Daoy (cell line): Measurements from ENCODE around the gene CTSF. TPM values are rescaled to one million over a fixed set of nuclear protein-coding genes. Genes with fewer than 3 reads are reported as not detected.
"Not testable (repeated sequence)": the region's sequence is repeated elsewhere in the genome, so short reads cannot be mapped to it uniquely, and the experiment has no call there.

ENCODE experiments used
- DNase-seq: peaks from one replicate; pipeline ENCODE4 v3.0.0-alpha.2; 2015; ENCODE audit warnings: low read depth
- total RNA-seq: library from RNA; depleted of rRNA; stranded (reverse); fragments of >200 nt; shearing (Covaris generic); gene quantifications from 2 replicates; pipeline ENCODE4 v1.2.3, GENCODE V29; 2014; rRNA removed

CTSF gene
- 7.5 and 9.5 TPM in 2 replicates for total RNA-seq

DNA sequence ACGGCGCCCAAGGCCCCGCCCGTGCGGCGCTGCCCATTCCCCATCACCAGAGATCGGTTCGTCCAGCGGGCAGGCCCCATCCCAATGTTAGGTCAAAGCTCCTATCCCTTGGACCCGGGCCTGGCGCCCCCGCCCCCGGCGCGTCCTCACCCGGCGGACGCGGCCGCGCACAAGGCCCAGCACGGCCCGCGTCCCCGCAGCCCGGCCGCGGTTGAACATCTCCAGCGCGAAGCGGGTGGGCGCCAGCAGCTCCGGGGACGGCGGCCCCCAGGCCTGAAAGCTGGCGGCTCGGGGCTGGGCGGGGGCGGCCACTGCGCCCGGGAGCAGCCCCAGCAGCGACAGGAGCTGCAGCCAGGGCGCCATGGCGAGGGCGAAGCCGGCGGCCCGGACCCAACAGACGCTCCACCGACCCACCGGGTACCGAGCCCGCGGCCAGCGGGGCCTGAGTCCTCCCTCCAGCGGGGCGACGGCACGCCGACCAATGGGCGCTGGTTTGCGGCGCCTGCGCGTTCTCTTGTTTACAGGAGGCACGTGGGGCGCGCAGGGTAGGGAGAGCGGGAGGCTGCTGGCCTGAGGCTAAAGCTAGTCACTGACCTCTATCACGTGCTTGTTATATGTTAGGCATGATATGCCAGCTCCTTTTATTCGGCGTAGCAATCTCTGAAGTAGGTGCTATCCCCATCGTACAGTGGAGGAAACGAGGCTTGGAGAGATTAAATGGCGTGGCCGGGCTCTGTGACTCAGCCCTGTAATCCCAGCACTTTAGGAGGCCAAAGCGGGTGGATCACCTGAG, at the start of gene CTSF:
CTSF (minus strand) TSS at position 483 of the 793 bp plus-strand sequence; CDS start at position 363, 120 bp downstream.
- DNase-seq, result peak; percentile 83

DNA sequence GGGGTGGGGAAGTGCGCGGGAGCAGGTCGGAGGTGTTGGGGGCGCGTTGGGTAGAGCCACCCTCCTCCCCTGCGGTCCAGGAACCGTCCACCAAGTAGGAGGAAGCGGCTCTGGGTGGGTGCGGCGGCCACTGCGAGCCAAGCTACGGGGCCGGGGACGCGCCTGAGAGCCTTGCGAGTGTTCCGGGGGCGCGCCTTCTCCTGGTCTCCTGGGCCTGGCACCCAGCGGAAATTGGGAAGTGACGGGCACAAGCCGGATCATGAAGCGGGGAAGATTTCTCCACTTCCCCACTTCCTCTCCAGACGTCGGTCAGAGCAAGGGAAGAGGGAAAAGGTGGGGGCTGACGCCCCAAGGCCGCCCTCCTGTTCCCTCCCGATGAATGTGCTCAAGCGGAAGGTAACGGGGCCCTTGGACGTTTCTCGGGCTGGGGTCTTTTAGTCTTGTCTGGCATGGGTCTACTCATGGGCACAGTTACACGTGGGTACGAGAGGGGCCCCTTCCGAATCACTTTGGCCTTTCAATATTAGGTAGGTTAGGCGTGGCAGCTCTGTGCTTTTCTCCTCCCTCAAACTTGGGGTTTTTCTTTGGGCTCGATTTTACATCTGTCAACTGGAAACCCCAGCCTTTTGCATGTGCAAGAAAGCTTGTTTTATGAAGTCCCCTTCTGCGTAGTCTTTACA, 48.9 kb upstream of the CTSF start:
- no peak for DNase-seq

- DNase-seq, result peak; percentile 100
Measured at GRCh38 chr11:66616379-66617154, 48.2 kb upstream of the CTSF start, which contains the start of gene RBM14. TSS of gene RBM14 (plus strand) at chr11:66616630. CDS start at chr11:66616721, 91 bp downstream.

GRCh38 chr11:66614073-66614472, 45.7 kb upstream of the CTSF start:
- no peak for DNase-seq

DNA sequence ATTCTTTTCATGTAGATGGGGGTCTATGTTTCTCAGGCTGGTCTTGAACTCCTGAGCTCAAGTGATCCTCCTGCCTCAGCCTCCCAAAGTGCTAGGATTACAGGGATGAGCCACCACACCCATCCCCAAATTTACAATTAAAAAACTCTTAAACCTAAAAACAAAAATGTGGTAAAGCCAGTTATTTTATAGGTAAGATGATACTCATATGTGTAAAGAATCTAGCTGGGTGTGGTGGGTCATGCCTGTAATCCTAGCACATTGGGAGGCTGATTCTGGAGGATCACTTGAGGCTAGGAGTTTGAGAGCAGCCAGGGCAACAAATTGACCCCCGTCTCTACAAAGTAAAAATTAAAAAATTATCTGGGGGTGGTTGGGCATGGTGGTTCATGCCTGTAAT, 44.1 kb upstream of the CTSF start:
- DNase-seq, result no peak

- DNase-seq, result no peak
Measured at GRCh38 chr11:66609721-66610617, 41.6 kb upstream of the CTSF start.

DNA sequence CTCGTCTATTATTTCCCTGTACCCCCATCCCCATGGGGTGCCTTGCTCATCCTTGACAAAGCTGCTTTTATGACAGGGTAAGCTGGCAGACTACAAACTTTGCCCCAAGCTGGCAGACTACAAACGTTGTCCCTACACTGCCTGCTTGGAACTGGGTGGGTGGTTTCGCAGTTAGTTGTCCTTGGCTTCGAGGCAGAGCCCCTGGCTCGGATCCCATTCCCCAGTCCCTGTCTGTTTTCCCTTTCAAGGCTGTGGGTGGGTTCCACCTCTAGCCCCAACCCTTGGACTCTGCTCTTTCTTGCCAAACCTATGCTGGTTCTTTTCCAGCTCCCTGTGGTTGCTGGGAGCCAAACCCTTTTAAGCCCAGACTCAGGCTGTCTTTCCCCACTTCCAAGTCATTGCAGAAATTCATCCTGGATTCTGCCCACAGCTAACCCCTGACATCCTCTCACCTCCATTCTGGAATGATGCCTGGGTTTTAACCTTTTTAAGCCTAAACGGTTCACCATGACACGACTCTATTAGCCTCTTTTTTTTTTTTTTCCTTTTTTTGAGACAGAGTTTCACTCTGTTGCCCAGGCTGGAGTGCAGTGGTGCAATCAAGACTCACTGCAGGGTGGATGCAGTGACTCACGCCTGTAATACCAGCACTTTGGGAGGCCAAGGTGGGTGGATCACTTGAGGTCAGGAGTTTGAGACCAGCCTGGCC, 38.9 kb upstream of the CTSF start:
- peak; percentile 74 for DNase-seq

DNA sequence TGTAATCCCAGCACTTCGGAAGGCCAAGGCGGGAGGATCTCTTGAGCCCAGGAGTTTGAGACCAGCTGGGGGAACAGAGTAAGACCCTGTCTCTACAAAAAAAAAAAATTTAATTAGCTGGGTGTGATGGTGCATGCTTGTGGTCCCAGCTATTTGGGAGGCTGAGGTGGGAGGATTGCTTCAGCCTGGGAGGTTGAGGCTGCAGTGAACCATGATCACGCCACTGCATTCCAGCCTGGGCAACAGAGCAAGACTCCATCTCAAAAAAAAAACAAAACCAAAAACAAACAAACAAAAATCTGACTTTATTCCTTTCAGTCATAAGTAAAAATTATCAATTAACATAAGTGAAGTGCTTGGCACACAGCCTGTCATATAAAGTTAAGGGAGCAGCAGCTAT, 38.2 kb upstream of the CTSF start:
- not testable (repeated sequence) for DNase-seq

DNA sequence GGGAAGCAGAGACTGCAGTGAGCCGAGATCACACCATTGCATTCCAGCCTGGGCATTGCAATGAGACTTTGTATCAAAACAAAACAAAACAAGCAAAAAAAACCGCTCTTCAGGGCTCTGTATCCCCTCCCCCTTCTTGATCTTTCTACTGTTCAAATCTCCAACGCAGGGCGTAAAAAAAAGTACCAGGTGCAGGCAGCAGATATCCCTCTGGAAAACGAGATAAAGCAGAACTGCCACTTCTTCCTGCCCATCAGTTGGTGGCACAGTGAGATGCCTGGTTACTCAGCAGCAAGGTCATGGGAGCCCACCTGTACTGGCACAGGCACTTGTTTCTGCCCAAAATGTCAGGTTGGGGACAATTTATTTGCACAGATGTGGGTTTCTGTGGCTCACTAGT, 35.7 kb upstream of the CTSF start:
- DNase-seq, result no peak

GRCh38 chr11:66603072-66603471, 34.7 kb upstream of the CTSF start:
- DNase-seq, result no peak

DNA sequence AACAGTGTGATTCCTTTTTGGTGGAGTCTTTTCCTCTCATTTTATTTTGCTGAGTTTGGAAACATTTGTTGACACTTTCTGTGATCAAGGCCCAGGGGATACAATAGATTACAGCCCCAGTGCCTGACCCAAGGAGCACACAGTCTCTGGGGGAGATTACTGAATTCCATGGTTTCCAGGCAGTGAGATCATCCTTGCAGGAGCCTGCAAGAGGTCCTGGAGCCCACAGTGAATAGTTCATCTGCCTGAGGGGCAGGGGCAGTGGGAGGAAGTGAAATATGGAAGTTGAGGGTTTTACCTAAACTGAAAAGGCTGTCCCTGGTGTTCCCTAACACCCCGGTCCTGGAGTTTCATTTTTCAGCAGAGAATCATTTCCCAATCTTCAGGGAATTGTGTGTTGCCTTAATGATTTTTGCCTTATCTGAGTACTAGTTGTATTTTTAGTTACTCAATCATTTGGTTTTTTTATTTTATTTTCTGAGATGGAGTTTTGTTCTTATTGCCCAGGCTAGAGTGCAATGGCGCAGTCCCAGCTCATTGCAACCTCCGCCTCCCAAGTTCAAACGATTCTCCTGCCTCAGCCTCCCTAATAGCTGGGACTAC, 32.3 kb upstream of the CTSF start:
- DNase-seq, result no peak

DNA sequence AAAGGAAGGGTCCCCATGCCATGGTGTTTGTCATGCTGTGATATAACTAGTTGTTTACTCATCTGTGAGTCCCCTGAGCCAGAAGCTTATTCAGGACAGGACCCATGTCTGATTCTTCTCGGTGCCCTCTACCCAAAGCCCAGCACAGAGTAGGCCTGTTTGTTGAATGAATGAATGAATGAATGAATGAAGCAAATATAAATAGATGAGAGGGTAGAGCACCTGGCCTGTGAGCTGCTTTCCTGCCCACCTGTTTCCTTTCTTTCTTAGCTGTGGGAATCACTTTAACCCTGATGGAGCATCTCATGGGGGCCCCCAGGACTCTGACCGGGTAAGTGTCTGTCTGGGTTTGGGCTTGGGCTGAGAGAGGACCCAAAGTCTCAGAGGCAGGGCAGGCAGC, 31.8 kb upstream of the CTSF start:
- no peak for DNase-seq

DNA sequence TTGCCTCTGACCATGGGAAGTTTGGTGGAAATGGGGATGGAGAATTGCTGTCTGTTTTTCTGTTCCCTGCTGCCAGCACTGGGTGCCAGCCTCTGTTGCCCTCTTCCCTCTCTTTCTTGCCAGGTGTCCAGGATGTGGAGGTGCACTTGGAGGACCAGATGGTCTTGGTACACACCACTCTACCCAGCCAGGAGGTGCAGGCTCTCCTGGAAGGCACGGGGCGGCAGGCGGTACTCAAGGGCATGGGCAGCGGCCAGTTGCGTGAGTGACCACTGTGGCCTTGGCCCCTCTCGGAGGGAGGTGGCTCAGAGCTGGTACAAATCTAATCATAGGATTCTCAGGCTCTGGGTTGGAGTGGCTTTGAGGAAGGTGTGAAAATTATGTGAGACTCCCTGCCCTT, 30.6 kb upstream of the CTSF start:
- no peak for DNase-seq

GRCh38 chr11:66595245-66595904, 27.0 kb upstream of the CTSF start:
- DNase-seq, result no peak

DNA sequence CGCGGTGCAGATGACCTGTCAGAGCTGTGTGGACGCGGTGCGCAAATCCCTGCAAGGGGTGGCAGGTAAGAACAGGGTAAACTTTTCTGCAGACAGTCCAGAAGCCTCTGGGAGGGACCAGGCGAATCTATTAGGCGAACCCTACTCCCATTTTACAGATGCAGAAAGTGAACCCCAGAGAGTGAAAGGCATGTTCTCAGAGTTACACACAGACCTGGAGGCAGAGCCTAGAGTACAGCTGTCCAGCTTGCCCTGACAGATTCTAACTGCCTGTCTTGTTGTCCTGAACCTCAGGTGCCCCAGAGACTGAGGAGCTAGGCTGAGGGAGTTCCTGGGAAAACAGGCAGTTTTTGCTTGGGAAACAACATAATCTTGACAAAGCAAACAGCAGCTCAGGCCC, 25.2 kb upstream of the CTSF start:
- no peak for DNase-seq

GRCh38 chr11:66593303-66593635, 24.9 kb upstream of the CTSF start:
- no peak for DNase-seq

- DNase-seq, result peak; percentile 97
Measured at GRCh38 chr11:66592457-66593302, 24.3 kb upstream of the CTSF start, which contains the start of the genes CCDC87 and CCS. TSS of gene CCDC87 (minus strand) at chr11:66593063. CDS start at chr11:66593015, 48 bp downstream. TSS of gene CCS (plus strand) at chr11:66593185. CDS start at chr11:66593262, 77 bp downstream.

DNA sequence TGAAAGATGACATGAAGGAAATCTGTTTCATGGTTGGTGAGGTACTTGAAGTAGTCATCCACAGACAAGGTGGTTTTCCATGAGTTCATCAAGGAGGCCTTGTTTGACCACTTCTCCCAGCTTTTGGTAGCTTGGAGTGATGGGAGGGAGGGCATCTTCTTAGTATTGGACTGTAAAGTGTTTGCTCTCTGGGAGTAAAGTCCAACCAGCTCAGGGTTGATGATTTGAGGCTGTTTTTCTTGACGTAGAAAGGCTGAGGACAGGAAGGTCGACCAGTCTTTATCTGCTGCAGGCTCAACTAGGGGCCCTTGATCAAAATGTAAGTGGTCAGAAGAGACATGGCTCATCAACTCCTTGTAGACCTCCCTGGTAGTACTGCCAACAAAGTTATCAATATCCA, 22.8 kb upstream of the CTSF start:
- no peak for DNase-seq
